Ammon's horn (tissue), 1 donor: ENCODE data around the gene UCN.
"Not testable (repeated sequence)": the region's sequence is repeated elsewhere in the genome, so short reads cannot be mapped to it uniquely, and the experiment has no call there.

Experiments used
- DNase-seq: peaks from one replicate; pipeline ENCODE4 v3.0.0-alpha.2; 2016; ENCODE audit warnings: low spot score

The UCN gene

GRCh38 chr2:27308359-27308881, at the start of gene UCN:
UCN (minus strand) TSS chr2:27308445; CDS start chr2:27307895, 550 bp downstream.
- no peak for DNase-seq

- peak; percentile 97 for DNase-seq
Measured at GRCh38 chr2:27356382-27357181, 48.3 kb upstream of the UCN start, which contains the start of gene GTF3C2. GTF3C2 (minus strand) TSS chr2:27356764; CDS start chr2:27343554, 13,210 bp downstream.

- peak; percentile 16 for DNase-seq
Measured at GRCh38 chr2:27356056-27356381, 47.8 kb upstream of the UCN start.

GRCh38 chr2:27354597-27354927, 46.3 kb upstream of the UCN start:
- no peak for DNase-seq

DNA sequence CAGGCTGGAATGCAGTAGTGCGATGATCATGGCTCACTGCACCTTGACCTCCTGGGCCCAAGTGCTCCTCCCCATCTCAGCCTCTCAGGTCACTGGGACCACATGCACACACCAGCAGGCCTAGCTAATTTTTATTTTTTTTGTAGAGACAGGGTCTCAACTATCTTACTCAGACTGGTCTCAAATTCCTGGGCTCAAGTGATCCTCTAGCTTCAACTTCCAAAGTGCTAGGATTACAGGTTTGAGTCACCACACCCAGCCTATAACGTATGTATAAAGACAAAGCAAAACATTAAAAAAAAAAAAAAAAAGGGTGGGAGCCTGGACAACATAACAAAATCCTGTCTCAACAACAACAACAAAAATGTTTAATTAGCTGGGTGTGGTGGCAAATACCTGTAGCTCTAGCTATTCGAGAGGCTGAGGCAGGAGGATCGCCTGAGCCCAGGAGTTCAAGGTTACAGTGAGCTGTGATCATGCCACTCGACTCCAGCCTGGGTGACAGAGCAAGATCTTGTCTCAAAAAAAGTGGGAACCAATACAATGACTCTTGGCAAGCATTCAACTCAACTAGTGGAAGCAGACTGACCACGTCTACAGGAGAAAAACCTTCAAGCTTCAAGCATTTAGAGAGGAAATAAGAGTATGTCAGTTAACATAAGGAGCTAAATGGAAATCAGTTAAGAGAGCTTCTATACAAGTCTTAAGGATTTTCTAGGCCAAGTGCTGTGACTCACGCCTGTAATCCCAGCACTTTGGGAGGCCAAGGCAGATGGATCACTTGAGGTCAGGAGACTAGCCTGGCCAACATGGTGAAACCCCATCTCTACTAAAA, 45.7 kb upstream of the UCN start:
- DNase-seq, result no peak

DNA sequence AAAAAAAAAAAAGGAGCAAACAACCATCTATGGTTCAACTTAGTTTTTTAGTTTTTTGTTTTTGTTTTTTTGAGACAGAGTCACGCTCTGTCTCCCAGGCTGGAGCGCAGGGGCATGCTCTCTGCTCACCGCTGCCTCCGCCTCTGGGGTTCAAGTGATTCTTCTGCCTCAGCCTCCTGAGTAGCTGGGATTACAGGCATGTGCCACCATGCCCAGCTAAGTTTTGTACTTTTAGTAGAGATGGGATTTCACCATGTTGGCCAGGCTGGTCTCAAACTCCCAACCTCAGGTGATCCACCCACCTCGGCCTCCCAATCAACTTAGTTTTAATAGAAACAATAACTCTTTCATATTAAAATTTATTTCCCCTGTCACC, 45.1 kb upstream of the UCN start:
- DNase-seq, result not testable (repeated sequence)

- DNase-seq, result no peak
Measured at GRCh38 chr2:27351802-27352598, 43.8 kb upstream of the UCN start.

DNA sequence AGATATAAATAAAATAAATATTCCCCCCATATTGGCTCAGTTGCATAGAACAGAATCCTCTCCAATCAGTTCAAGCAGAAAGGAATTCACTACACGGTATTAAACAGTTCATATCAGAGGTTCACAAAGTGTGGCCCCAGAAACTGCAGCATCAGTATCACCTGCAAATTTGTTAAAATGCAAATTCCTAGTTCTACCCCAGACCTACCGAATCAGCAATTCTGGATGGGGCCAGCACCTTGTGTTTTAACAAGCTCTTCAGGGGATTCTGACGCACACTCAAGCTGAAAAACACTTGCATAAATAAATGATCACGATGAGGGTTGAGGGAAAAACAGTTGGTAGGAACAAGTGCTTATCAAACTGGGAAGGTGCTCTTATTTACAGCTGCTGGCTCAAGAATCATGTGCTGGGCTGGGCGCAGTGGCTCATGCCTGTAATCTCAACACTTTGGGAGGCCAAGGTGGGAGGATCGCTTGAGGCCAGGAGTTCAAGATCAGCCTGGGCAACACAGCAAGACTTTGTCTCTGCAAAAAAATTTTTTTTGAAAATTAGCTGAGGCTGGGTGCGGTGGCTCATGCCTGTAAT, 42.0 kb upstream of the UCN start:
- DNase-seq, result no peak

DNA sequence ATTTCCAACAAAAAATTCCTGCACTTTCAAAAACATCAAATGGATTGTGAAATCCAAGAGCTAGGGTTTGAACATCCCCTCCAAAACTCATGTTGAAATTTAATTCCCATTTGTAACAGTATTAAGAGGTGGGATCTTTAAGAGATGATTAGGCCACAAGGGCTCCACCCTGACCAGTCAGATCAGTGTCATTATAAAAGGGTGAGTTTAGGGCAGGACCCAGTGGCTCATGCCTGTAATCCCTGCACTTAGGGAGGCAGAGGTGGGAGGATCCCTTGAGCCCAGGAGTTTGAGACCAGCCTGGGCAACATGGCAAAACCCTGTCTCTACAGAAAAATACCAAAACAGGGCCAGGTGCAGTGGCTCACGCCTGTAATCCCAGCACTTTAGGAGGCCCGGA, 39.4 kb upstream of the UCN start:
- DNase-seq, result no peak

GRCh38 chr2:27336173-27336572, 27.9 kb upstream of the UCN start:
- DNase-seq, result no peak

DNA sequence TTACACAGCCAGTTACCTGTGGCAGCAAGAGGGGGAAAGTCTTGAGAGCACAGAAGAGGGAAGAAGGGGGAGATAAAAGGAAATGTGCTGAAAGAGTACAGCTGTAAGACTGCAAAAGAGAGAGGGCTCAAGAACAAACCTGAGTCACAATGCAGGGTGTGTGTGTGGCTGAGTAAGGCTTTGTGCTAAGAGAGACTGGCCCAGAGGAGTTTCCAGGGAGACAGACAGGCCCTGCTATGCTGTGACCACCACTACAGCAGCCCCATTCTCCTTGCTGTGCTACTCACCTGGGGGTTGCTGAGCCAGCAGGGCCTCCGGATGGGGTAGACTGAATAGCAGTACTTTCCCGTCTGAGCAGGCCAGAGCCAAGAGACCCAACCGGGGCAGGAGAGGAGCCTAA, 27.1 kb upstream of the UCN start:
- DNase-seq, result no peak

GRCh38 chr2:27324720-27325119, 16.5 kb upstream of the UCN start:
- no peak for DNase-seq

DNA sequence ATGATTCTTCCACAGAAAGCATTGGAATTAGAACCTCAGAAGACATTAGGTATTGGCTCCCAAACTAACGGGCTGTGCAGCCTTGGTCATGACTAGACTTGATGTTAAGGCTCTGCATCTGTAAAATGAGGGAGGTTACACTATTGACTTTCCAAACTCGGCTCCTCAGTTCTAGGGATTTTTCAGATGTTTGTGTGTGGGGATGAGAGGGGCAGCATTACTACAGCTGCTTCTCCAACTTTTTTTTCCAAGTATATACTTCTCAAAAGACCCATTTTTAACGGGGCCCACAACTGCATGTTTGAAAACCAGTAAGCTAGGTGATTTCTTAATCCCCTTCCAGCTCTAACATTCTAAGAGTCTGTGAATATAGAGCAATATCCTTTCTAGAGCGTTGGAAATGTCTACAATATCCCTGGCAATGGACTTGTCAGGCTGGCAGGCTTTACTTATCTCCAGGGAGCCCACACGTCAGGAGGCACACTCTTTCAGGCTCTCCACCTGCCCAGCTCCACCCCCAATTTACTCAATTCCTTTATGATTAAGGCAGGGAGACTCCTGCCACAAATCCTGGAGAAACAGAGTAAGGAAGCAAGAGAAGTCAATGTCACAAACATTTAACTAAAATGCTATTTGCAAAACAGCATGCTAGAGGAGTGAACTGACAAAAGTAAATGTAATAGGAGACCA, 15.5 kb upstream of the UCN start:
- DNase-seq, result no peak

GRCh38 chr2:27322766-27323595, 14.7 kb upstream of the UCN start, which contains the start of gene MPV17:
MPV17 (minus strand) TSS chr2:27323097; CDS start chr2:27322517, 580 bp downstream.
- DNase-seq, result peak; percentile 96

DNA sequence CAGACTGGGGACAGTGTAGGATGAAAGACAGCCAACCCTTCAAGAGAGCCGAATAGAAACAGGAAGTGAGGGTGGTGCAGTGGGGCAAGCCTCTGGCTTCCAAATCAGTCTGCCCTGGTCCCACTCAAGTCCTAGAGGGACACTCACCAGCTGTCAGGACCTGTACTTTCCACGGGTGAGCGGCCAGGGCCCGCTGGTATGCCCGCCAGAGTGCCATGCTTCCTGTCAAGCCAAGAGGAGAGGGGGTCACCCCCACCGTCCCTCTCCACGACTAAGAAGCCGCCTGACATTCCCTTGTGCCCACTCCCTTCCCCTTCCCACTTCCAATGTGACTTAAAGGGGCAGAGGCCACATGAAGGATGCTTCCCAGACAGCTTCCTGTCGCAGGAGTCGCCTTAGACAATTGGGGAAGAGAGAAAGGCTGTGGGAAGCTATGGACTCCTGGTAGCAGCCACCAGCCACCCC, 14.1 kb upstream of the UCN start:
- DNase-seq, result no peak

DNA sequence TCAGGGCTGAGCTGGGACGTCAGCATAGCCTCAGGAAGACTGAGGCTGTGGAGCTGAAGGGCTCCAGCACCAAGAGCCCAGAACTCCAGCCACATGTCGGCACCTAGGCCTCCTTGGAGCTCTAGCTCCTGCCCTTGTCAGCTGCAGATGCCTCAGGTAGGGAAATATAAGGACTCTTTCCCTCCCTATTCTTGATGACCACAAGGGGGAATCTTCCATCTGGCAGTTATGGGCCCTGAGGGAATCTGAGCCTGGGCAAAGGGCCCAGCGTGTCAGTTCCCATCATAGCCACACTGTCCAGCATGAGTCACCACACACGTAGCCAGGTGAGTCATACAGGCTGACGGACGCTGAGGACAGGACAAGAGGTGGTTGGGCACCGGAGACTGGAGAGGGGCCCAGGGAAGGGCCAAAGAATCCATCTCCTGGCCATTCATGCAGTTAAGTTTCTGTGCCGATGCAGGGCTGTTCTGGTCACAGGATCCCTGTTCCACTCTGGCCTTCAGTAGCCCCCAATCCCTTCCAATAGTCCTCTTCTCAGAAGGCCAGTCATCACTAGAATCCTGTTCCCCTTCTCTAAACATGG, 12.8 kb upstream of the UCN start:
- DNase-seq, result no peak

DNA sequence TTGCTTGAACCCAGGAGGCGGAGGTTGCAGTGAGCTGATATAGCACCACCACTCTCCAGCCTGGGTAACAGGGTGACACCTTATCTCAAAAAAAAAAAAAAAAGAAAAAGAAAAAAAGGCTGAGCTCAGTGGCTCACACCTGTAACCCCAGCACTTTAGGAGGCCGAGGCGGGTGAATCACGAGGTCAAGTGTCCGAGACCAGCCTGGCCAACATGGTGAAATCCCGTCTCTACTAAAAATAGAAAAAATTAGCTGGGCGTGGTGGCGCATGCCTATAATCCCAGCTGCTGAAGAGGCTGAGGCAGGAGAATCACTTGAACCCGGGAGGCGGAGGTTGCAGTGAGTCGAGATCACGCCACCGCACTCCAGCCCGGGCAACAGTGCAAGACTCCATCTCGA, 11.6 kb upstream of the UCN start:
- DNase-seq, result not testable (repeated sequence)

DNA sequence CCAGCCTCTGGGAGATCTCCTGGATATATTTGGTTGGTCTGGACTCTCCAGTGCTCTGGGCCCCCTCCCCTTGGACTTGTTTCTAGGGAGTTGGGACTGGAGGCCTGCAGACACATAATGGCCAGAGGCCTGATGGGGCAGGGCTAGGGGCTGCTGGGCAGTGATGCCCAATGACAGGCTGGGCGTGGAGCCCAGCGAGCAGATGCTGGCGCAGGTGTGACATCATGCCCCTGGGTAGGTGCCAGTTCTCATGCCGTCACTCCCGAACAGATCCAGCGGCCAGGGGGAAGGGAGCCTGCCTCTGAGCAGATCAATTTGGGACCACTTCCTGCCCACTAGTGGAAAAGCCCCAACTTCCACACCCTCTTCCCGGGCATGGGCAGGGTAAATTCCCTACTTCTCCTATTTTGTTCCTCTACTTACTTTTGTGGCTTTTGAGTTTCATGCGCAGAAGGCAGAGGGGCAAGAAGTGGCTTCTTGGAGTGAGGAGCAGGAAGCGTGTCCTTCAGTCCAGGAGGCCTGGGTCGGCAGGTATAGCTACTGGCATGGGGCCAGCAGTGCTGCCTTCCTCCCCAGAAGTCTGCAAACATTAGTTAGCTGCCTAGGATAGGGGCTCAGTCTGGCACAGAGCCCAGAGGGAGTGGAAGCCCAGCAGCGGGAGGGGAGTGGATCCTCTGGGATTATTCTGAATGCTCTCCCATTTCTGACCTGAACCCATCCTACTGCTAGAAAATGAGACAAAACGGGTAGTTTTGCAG, 8.6 kb upstream of the UCN start:
- peak; percentile 57 for DNase-seq

DNA sequence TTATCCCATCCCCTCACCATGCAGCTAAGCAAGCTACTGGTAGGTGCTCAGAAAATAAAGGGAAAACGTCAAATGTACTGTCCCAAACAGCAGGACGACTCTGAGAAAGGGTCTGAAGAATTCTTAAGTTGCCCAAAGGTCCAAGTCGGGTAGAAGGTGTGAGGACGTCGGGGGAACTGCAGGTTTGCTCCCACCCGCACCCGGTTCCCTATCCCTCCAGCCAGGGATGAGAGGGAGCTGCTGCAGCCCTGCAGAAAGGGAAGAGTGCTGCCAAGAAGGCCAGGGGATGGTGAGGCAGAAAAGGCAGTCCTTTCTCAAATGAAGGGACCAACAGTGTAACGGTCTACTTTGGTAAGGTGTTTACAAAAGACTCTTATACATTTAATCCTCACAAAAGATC, 6.9 kb upstream of the UCN start:
- DNase-seq, result no peak
